ENCODE measurements around the gene CAMSAP2.
A peak's percentile ranks its signal among the peaks of the same experiment; 100 is the strongest.
"Not testable (repeated sequence)": the region's sequence is repeated elsewhere in the genome, so short reads cannot be mapped to it uniquely, and the experiment has no call there.

The CAMSAP2 gene

GRCh38 chr1:200784576-200784975, 45.9 kb downstream of the CAMSAP2 start:
- DNase-seq (ENCODE audit: low read depth, low spot score), result no peak

- DNase-seq (ENCODE audit: low read depth, low spot score), result no peak
Measured at GRCh38 chr1:200786788-200787187, 48.1 kb downstream of the CAMSAP2 start.

- DNase-seq (ENCODE audit: low read depth, low spot score), result no peak
Measured at GRCh38 chr1:200787896-200788387, 49.2 kb downstream of the CAMSAP2 start.

GRCh38 chr1:200791012-200791411, 52.3 kb downstream of the CAMSAP2 start:
- DNase-seq (ENCODE audit: low read depth, low spot score), result not testable (repeated sequence)

- DNase-seq (ENCODE audit: low read depth, low spot score), result no peak
Measured at GRCh38 chr1:200793677-200794076, 55.0 kb downstream of the CAMSAP2 start.

GRCh38 chr1:200794506-200795065, 55.9 kb downstream of the CAMSAP2 start:
- DNase-seq (ENCODE audit: low read depth, low spot score), result no peak

- no peak for DNase-seq (ENCODE audit: low read depth, low spot score)
Measured at GRCh38 chr1:200795156-200795555, 56.5 kb downstream of the CAMSAP2 start.

GRCh38 chr1:200802042-200802441, 63.3 kb downstream of the CAMSAP2 start:
- no peak for DNase-seq (ENCODE audit: low read depth, low spot score)

GRCh38 chr1:200802865-200803512, 64.3 kb downstream of the CAMSAP2 start:
- peak; percentile 27 for DNase-seq (ENCODE audit: low read depth, low spot score)

- DNase-seq (ENCODE audit: low read depth, low spot score), result no peak
Measured at GRCh38 chr1:200805719-200806118, 67.0 kb downstream of the CAMSAP2 start.

GRCh38 chr1:200808846-200809245, 70.2 kb downstream of the CAMSAP2 start:
- no peak for DNase-seq (ENCODE audit: low read depth, low spot score)

- no peak for DNase-seq (ENCODE audit: low read depth, low spot score)
Measured at GRCh38 chr1:200811704-200812103, 73.0 kb downstream of the CAMSAP2 start.

GRCh38 chr1:200816624-200817224, 78.0 kb downstream of the CAMSAP2 start:
- DNase-seq (ENCODE audit: low read depth, low spot score), result not testable (repeated sequence)

- no peak for DNase-seq (ENCODE audit: low read depth, low spot score)
Measured at GRCh38 chr1:200818248-200818647, 79.6 kb downstream of the CAMSAP2 start.

GRCh38 chr1:200819726-200820125, 81.0 kb downstream of the CAMSAP2 start:
- no peak for DNase-seq (ENCODE audit: low read depth, low spot score)

- no peak for DNase-seq (ENCODE audit: low read depth, low spot score)
Measured at GRCh38 chr1:200831091-200831490, 92.4 kb downstream of the CAMSAP2 start.

GRCh38 chr1:200834383-200834782, 95.7 kb downstream of the CAMSAP2 start:
- no peak for DNase-seq (ENCODE audit: low read depth, low spot score)

GRCh38 chr1:200836213-200836612, 97.5 kb downstream of the CAMSAP2 start:
- no peak for DNase-seq (ENCODE audit: low read depth, low spot score)

- DNase-seq (ENCODE audit: low read depth, low spot score), result no peak
Measured at GRCh38 chr1:200837931-200838571, 99.4 kb downstream of the CAMSAP2 start.

- DNase-seq (ENCODE audit: low read depth, low spot score), result no peak
Measured at GRCh38 chr1:200838676-200839445, 100.2 kb downstream of the CAMSAP2 start.

GRCh38 chr1:200845360-200845759, 106.7 kb downstream of the CAMSAP2 start:
- no peak for DNase-seq (ENCODE audit: low read depth, low spot score)

- no peak for DNase-seq (ENCODE audit: low read depth, low spot score)
Measured at GRCh38 chr1:200846398-200846797, 107.7 kb downstream of the CAMSAP2 start.

Data from activated naive CD8-positive, alpha-beta T cell treated with anti-CD3 and anti-CD28 coated beads, Interleukin-2, amount 50 U/mL, for 16 hours (primary cell).